Activated CD8-positive, alpha-beta memory T cell treated with anti-CD3 and anti-CD28 coated beads, Interleukin-2, amount 50 U/mL, for 4 hours (primary cell): ENCODE results near the gene GNB1L.
"Not testable (repeated sequence)": the region's sequence is repeated elsewhere in the genome, so short reads cannot be mapped to it uniquely, and the experiment has no call there.

Experiments used
- DNase-seq: peaks from one replicate; pipeline ENCODE4 v3.0.0-alpha.2; 2020

Gene GNB1L

GRCh38 chr22:19842393-19843106, 12.1 kb downstream of the GNB1L start:
- DNase-seq = no peak

GRCh38 chr22:19841641-19842392, 12.9 kb downstream of the GNB1L start:
- no peak for DNase-seq

GRCh38 chr22:19840955-19841640, 13.6 kb downstream of the GNB1L start:
- no peak for DNase-seq

GRCh38 chr22:19840059-19840458, 14.6 kb downstream of the GNB1L start:
- no peak for DNase-seq

- no peak for DNase-seq
These were observed 16.8 kb downstream of the GNB1L start for GRCh38 chr22:19837915-19838314.

GRCh38 chr22:19836512-19836911, 18.2 kb downstream of the GNB1L start:
- DNase-seq = no peak

- no peak for DNase-seq
These were observed 20.1 kb downstream of the GNB1L start for GRCh38 chr22:19834599-19834998.

- not testable (repeated sequence) for DNase-seq
These were observed 21.3 kb downstream of the GNB1L start for GRCh38 chr22:19833327-19833726.

- peak; percentile 8 for DNase-seq
These were observed 22.1 kb downstream of the GNB1L start for GRCh38 chr22:19832476-19833108.

GRCh38 chr22:19831979-19832378, 22.7 kb downstream of the GNB1L start:
- not testable (repeated sequence) for DNase-seq

GRCh38 chr22:19831016-19831415, 23.7 kb downstream of the GNB1L start:
- no peak for DNase-seq

GRCh38 chr22:19828035-19828401, 26.7 kb downstream of the GNB1L start:
- DNase-seq = no peak

GRCh38 chr22:19827341-19828034, 27.2 kb downstream of the GNB1L start:
- DNase-seq = no peak

- no peak for DNase-seq
These were observed 28.1 kb downstream of the GNB1L start for GRCh38 chr22:19826619-19826950.

GRCh38 chr22:19825904-19826618, 28.6 kb downstream of the GNB1L start:
- no peak for DNase-seq

GRCh38 chr22:19824926-19825339, 29.7 kb downstream of the GNB1L start:
- DNase-seq = peak; percentile 5

GRCh38 chr22:19824212-19824925, 30.3 kb downstream of the GNB1L start:
- DNase-seq = peak; percentile 9

GRCh38 chr22:19823902-19824211, 30.8 kb downstream of the GNB1L start:
- no peak for DNase-seq

GRCh38 chr22:19823191-19823901, 31.3 kb downstream of the GNB1L start:
- peak; percentile 6 for DNase-seq

GRCh38 chr22:19822301-19823117, 32.2 kb downstream of the GNB1L start:
- DNase-seq = peak; percentile 10
